Activated CD4-positive, CD25-positive, alpha-beta regulatory T cell treated with anti-CD3 and anti-CD28 coated beads, Interleukin-2, amount 50 U/mL, for 72 hours (primary cell): Measurements from ENCODE around the gene PIP4K2A.
"Not testable (repeated sequence)": the region's sequence is repeated elsewhere in the genome, so short reads cannot be mapped to it uniquely, and the experiment has no call there.

ENCODE experiments used
- DNase-seq: peaks from one replicate; pipeline ENCODE4 v3.0.0; 2021

The PIP4K2A gene

DNA sequence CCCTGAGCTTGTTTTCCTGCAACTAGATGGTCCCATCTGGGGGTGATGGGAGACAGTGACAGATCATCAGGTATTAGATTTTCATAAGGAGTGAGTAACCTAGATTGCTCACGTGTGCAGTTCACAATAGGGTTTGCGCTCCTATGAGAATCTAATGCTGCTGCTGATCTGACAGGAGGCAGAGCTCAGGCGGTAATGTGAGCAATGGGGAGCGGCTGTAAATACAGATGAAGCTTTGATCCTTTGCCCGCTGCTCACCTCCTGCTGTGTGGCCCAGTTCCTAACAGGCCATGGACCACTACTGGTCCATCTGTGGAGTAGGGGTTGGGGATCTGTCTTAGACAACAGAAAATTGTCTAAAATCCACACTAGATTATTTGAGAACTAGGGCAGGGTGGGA is 22.3 kb downstream of the PIP4K2A start:
- not testable (repeated sequence) for DNase-seq

DNA sequence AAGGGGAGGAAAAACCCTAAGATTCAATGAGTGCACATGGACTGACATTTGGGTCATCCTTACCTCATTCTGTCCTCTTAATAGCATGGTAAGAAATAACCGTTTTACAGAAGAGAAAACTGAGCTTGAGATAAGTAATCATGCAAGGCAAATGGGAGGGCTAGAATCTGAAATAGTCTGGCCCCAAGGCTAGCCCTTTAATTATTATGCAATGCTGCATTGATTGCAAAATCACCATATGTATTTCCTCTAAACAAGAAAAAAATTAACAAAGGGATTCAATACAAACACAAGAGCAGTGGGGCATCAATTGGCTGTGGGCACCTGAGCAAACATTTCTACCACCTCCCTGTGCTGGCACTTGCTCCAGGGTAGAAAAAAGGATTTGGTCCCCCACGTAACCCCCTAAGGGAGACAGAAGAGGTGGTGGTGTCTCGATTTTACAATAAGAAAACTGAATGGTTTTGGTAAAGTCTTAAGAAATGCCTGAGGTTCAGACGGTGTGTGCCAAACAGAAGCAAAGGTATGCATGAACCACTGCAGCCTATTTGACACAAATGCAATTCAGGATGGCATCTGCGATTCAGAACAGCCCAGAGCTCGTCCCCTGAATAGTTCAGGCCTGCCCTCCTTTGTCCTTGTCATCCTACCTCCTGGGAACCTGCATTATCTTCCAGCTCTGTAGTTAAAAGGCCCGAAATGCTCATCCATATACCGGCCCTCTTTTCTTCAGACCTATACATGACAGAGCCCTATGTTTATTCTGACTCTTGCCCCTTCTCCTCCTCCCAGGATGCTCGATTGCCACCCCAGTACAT is 23.6 kb downstream of the PIP4K2A start:
- DNase-seq: no peak

- no peak for DNase-seq
Observed at GRCh38 chr10:22690158-22690557, 24.2 kb downstream of the PIP4K2A start.

- no peak for DNase-seq
Observed at GRCh38 chr10:22686347-22686746, 28.0 kb downstream of the PIP4K2A start.

DNA sequence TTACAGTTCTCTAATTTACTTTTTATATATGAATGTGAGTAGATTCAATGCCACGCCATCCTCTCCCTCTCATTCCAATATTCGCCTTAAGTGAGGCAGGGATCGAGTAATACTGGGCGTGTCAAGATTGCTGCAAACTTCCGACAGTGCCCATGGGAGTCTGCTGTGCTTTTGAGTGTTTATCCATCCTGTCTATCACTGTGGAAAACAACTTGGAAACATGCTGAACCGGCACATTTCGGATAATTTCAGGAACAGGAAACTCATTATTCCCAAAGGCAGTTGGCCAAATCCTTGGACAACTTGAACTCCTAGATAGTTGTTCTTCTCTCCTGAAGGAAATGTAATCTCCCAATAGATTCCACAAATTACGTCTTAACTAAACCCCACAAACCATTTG is 28.5 kb downstream of the PIP4K2A start:
- DNase-seq: no peak

DNA sequence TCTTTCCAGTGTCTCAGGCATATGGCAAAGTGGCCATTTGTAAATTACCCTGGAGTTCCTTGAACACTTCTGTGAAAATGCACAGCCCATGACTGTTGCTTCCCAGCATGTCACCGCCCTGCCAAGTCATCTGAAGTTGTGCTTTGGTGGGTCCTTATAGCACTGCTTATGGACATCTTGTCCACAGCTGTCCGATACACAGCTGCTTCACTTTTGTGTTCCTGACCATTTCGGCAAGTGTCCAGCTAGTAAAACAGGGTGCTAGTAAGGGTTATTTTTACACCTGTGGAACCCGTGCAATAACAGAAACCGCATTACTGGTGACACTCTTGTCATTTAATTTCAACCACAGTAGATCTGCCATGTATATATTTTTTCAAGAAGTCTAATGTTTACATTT is 29.7 kb downstream of the PIP4K2A start:
- DNase-seq: no peak

DNA sequence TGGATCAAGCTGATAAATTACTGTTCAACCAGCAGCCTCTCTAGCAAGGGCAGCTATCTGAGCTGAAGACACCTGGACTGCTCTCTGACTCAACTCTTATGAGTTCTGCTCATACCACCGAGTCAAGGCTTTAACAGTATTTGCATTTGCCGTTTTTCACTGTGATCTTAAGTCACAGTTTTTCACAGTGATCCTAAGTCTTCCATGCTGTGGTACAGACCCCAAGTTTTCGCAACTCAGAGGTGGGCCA is 31.3 kb downstream of the PIP4K2A start:
- no peak for DNase-seq

DNA sequence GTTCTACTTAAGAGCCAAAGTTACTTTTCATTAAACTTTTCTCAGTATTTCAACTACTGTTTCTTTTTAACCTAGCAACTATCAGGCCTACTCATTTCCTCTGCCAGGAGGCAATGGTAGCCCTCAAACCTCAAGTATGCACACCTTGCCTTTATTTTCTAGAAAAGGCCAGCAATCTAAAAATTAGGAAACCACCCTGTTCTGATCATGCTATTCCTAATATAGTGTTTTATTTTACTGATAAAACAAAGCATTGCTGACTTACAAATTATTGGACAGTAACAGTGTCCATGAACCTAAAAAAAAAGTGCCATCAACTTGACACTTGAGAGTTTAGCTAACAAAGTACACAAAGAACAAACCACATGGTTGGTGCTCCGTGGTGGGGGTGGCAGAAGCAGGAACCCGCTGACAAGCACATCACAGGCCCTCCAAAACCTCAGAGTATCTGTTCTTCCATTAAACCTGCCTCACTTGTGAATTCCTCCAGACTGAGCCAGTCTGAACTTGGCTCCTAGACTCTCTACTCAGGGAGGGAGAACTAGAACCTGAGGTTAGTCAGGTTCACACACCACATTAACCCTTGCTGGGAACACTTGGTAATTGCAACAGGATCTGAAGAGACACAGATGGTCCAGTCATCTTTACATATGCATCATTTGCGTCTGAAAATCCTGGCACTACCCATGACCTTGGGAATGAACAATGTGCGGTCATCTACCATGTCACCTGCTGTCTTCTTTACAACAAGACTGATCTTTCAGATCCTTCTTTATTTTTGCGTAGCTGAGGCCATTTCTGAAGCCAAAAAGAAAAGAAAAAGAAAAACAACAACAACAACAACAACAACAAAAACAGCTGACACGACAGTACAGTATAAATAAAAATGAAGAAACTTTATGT is 31.9 kb downstream of the PIP4K2A start:
- no peak for DNase-seq

- DNase-seq: no peak
Observed at GRCh38 chr10:22681783-22682183, 32.6 kb downstream of the PIP4K2A start.

DNA sequence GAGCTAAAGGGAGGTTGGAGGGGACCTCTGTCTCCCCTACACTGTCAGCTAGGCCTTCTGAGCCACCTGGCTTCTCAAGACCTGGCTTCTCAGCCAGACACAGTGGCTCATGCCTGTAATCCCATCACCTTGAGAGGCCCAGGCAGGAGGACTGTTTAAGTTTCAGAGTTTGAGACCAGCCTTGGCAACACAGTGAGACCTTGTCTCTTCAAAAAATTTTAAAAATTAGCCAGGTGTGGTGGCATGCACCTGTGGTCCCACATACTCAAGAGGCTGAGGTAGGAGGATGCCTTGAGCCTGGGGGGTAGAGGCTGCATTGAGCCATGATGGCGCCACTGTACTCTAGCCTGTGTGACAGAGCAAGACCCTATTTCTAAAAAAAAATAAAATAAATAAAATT is 33.1 kb downstream of the PIP4K2A start:
- DNase-seq: no peak

DNA sequence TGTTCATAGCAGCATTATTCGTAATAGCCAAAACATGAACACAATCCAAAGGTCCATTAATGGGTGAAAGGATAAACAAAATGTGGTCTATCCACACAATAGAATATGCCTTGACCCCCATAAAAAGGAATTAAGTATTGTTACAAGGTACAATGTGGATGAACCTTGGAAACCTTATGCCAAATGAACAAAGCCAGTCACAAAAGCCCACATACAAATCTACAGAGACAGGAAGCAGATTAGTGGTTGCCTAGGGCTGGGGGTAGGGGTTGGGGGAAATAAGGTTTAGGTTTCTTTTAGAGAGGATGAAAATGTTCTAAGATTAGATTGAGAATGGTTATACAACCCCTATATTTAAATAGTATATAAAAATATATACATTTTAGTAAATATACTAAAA is 34.8 kb downstream of the PIP4K2A start:
- DNase-seq: no peak

DNA sequence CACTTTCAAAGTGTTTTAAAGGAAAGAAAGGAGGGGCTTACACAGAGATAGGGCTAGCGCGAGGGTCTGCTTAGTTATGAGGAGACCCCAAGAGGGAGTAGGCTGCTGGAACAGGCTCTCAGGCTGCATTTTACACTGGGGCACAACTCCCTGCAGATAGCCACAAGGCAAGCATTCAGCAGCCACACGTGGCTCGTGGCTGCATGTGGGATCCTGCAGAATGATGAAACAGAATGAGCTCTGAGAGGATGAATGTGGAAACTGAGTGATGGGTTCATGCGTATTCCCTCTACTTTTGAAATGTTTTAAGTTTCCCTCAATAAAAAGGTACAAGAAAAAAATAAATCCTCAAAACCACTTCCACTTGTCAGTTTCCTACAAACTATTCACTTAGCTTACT is 37.0 kb downstream of the PIP4K2A start:
- DNase-seq: no peak

- DNase-seq: no peak
Observed at GRCh38 chr10:22676435-22676834, 37.9 kb downstream of the PIP4K2A start.

GRCh38 chr10:22674573-22674930 is 39.8 kb downstream of the PIP4K2A start:
- no peak for DNase-seq

GRCh38 chr10:22673785-22674572 is 40.4 kb downstream of the PIP4K2A start:
- no peak for DNase-seq

DNA sequence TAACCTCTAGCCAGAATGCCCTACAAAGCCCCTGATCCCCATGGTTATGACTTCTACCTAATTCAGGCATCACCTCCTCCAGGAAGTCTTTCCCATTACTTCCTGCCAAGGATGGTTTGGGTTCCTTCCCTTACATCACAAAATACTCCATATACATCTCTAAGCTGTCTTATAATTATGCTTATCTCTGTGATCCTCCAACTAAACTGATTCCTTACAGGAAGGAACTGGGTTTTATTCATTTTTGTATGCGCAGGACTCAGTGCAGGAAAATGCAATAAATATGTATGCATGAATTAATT is 41.3 kb downstream of the PIP4K2A start:
- no peak for DNase-seq

- DNase-seq: no peak
Observed at GRCh38 chr10:22672319-22673090, 41.9 kb downstream of the PIP4K2A start.

- no peak for DNase-seq
Observed at GRCh38 chr10:22670788-22671187, 43.6 kb downstream of the PIP4K2A start.

- no peak for DNase-seq
Observed at GRCh38 chr10:22669163-22669711, 45.1 kb downstream of the PIP4K2A start.

DNA sequence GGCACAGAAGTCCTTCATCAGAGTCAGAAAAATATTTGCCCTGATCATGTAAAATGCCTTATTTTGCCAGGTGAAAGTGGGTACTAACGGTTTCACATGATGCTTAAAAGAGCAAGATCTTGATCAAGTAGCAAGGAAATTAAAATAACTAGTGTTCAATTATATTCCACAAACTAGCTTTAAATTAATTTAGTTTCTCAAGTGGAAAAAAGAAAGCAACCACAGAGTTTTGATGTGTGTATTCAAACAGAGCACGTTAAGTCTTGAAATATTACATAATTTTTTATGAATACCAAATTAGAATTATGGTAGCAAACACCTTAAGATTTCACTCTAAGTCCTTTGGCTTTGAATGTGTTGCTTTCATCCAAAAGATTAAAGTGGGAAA is 47.3 kb downstream of the PIP4K2A start:
- DNase-seq: no peak

DNA sequence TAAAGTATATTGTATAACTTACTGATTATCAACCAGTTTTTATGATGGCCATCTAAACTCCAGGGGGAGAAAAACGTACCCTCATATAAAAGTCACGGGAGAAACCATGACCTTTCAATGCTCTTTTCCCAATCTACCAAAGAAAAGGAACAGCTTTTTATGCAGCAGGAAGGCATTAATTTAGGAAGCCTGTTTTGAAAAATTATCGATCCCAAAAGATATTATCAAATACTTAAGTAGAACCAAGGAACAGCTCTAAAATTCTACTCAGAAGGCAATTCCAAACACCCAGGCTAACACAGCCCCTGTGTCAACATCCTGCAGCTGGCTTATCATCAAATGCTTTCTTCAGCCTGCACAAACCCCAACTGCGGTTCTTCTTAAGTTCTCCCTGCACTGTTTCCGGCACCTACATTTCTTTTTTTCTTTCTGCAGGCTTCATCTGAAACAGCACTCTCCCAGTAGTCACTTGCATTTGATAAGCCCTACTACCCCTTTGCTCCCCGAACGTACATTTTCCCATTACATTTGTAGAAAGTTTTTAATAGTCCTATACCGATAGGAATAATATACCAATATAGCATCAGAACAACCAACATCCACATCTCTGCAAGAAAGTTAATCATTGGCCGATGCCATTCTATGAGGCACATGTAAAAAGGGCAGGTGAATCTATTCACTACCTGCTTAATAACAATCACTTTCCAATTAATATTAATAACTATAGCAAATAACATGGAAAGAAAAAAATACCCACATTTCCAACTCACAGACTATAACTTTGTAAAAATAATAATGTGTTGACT is 47.9 kb downstream of the PIP4K2A start:
- no peak for DNase-seq

DNA sequence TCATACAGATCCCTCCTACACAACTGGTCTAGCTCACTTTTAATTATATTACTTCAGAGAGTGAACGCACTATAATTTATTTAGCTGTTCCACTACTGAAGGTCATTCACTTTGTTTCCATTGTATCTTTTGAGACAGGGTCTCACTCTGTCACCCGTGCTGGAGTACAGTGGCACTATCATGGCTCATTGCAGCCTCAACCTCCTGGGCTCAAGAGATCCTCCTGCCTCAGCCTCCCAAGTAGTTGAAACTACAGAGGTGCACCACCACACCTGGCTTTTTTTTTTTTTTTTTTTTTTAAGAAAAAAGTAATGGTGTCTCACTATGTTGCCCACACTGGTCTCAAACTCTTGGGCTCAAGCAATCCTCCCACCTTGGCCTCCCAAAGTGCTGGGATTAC is 49.0 kb downstream of the PIP4K2A start:
- DNase-seq: no peak
